GM12892 (cell line): ENCODE data around the gene TCAF1.

Source experiments
- POLR2A ChIP-seq: IDR thresholded peaks from 2 replicates; pipeline ENCODE4 v1.6.1; 2011; ENCODE audit warnings: low read depth, low read length, control low read depth
- POLR2AphosphoS5 ChIP-seq: IDR thresholded peaks from 2 replicates; pipeline ENCODE4 v1.6.1; 2011; ENCODE audit warnings: low read depth, low read length, control low read depth

DNA sequence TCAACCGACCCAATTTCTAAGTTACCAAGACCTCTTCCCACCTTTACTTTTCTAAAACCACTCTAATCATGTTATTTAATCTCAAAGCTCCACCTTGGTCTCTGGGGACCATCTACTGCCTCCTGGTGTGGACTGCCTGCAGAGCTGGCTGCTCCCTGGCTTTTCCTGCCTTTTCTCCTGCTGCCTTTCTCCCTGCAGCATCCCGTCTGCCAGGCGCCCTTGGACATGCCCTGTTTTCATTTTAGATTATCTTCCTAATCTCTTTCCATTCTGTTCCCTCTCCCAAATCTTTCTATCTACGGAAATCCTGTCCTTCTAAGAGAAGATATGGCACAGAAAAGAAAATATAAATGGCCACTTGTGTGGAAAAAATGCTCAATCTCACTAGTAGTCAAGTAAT lies 23.1 kb downstream of the TCAF1 start:
- TF ChIP-seq POLR2A (no peak), POLR2AphosphoS5 (no peak)
